HG03442 (cell line): ENCODE data around the gene IFFO2.

Source experiments
- ATAC-seq: cut with Tn5 transposase; IDR thresholded peaks from one replicate; pipeline ENCODE4 v1.9.1; 2021; ENCODE audit warnings: mild to moderate bottlenecking, moderate library complexity; ENCODE audit not compliant: unreplicated experiment

The IFFO2 gene

DNA sequence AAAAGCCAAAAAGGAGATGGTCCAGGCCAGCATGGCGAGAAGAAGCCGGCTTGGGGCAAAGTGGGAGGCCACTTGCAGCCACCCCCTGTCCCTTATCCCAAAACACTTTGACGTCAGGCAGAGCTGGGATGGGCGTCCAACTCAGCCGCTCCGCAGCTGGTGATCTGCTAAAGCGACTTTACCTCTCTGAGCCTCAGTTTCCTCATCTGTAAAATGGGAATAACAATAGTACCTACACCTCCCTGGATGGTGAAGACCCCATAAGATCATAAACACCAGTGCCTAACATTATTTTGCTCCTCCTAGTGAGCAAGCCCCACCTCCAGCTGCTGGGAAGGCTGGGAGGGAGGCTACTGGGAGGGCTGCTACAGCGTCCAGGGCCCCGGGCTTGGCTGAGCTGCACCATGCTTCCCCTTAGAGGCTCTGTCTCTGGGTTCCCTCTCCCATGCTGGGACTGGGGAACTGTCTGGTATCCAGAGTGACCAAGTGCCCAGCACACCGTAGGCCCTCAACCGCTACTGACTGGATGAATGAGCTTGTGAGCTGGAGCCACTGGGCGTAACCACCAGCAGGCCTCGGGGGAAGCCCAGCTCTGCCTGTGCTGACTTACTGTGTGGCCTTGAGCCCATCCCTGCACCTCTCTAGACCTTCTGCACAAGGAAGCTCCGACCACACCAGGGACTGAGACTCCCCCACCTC, 18.3 kb downstream of the IFFO2 start:
- no peak for ATAC-seq

DNA sequence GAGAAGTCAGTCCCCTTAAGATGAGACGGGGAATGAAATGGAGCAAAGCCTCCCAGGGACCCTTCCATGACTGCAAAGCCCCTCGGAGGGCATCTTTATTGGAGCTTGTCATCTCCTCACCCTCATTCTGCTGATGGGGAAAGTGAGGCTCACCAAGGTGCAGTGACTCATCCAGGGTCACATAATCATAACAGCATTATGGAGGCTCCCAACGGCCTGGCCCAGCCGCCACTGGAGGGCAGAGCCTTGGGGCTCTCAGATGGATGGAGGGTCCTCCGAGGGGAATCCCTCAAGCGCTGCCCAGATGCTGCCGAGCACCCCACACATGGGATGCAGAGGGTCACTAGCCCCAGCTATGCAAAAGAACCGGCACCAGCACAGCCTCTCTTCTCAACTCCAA, 18.9 kb downstream of the IFFO2 start:
- ATAC-seq = no peak

DNA sequence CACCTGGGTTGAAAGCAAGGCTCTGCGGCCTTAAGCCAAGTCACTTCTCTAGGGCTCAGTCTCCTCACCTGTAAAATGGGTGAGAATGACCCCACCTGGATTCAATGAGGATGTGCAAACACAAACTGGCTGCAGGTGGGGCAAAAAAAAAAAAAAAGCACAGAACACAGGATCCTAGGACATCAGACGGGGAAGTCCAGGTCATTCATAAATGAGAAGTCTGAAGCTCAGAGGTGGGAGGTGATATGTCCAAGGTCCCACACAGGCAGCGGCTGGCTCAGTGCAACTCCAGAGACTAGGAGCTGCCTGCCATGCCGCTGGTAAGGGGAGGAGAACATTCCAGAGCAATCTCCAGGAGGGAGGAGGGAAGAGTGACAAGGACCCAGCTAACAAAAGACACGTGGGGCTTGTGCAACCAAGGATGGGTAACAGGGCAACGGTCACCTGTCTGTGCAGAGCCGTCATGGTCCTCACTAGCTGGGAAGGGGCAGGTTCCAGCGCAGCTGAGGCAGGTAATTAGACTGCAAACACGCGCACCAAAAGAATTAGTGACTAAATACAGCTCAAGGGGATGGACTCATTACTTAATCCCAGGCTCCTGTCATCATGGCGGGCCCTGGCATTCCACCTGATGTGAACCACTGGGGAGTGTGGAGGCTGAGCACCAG, 19.5 kb downstream of the IFFO2 start:
- ATAC-seq = no peak

DNA sequence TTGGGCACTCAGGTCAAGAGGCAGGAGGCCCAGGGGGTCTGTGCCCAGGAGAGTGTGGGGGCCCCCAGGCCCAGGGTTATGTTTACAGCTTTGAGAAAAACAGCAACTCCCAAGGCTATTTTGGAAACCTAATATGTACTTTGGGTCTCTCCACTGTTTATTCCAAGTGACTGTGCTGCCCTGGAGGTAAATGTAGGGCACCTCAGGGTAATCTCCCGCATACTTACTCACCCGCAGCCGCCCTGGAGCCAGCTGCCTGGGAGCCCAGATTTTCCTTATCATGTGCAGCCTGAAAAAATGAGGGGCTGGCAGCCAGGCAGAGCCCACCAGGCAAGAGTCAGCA, 20.0 kb downstream of the IFFO2 start:
- ATAC-seq = no peak

DNA sequence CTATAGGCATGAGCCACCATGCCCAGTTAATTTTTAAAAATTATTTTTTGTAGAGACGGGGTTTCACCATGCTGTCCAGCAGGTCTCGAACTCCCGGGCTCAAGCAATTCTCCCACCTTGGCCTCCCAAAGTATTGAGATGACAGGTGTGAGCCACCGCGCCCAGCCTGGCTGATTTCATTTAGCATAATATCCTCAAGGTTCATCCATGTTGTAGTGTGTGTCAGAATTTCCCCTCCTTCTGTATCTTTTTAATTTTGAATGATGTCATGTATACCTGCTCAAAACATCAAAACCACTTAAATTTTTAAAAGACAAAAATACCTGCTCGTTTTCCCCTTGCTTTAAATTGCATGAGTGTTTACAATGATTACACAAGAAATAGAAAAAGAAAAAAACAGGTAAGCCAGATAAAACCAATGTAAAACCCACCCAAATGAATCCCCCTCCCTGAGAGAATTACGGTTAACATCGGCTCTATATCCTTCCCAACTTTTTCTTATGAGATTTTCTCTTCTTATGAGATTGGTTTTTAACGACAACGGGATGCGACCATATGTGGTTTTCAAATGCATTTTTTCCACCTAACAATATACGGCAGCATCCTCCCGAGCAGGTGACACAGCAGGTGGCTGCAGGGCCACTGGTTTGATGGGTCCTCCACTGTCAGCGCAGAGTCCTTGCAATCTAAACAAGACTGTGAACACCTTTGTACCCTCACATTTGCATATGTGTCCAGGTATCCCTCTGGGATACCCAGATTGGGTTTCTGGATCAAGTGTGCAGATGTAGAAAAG, 22.1 kb downstream of the IFFO2 start:
- no peak for ATAC-seq

DNA sequence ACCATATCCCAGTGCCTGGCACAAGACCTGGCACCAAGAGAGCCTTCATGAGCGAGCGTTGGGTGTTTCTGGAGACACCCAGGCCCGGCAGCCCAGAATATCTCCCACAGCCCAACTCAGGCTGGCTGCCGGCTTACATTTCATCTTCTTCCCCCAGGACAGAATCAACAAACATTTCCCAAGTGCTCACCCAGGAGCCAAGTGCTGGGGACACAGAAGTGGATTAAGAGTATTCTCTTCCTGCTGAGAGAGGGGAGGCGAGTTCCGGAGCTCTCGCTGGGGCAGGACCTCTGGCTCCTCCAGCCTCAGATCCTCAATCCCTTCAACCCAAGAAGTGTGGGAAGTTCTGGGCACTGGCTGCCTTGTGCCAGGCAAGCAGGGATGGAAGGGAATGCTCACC, 23.6 kb downstream of the IFFO2 start:
- ATAC-seq = no peak

DNA sequence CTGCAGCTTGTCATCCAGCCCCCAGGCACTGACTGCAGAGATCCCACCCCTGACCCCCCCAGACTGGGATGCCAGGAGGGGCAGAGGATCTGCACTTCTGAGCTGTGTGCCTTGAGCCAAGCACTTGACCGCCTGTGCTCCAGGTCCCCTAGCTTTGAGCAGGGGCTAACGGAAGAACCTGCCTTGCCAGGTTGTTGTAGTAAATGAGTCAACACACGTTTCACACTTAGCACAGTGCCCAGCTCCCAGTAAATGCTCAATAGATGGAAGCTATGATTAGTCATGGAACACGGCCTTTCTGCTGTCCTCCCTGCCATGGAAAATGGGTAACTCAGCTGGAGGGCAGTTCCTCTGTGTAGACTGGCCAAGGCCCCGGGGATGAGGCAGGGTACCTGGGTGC, 24.1 kb downstream of the IFFO2 start:
- ATAC-seq = no peak

DNA sequence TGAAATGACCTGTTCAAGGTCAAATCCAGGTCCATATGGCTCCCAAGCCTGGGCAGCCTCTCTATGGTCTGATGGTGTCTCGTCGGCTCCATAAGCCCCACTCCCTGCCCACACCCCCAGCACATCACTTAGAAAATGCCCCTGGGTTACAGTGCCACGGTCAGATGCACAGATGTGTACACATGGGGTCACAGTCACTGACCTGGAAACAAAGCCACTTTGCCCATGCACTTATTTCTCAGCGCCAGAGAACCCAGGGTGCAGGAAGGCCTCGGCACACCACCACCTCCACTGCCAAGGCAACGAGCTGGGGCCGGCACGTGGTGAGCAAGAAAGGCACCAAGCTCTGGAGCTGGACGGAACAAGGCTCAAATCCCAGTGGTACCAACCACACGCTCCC, 24.7 kb downstream of the IFFO2 start:
- ATAC-seq = no peak

DNA sequence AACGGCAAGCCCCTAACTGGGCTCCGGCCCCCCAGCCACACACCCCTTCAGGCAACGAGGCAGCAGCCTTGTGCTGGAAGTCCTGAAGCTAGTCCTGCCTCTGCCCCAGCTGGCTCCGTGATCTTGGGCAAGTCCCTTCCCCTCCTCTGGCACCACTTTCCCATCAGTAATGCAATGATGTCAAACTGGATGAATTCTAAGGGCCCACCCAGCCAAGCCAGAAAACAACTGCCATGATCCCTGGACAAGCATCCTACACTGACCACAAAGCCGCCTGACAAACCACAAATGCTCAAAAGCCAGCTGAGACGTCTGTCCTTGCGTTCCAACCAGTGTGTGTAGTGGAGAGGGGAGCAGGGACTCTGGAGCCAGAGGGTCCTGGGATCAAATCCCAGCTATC, 26.8 kb downstream of the IFFO2 start:
- no peak for ATAC-seq

DNA sequence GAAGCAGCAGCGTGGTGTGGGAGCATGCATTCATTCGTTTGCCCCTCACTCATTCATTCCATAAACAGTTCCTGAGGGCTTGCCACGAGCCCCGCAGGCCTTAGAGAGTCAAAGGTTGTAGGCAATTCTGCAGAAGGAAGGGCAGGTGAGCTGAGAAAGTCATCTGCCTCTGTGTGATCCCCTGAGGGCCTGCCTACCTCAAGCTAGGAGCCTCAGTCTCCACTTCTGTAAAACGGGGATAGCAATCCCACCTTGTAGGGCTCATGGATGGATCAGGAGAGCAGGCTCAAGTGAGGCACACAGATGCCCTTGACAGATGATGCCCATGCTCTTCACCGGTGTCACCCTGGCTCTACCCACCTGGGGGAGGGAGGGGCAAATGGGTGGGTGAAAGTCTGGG, 27.5 kb downstream of the IFFO2 start:
- no peak for ATAC-seq

DNA sequence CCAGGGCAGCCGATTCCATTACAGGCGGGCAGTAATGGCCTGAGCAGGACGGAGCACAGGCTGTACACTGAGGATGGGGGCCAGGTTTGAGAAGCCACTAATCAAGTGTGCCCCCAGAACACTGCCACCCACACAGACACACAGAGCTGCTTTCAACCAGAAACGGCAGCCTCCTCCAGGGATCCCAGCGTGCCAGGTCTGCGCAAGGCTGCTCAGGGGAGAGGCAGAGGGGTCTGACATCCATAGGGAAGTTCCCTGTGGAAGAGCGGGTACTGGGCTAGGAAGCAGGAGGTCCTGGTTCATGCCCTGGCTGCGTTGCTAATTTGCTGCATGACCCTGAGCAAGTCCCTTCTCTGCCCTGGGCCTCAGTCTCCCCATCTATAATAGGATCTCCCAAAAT, 28.1 kb downstream of the IFFO2 start:
- ATAC-seq = no peak

DNA sequence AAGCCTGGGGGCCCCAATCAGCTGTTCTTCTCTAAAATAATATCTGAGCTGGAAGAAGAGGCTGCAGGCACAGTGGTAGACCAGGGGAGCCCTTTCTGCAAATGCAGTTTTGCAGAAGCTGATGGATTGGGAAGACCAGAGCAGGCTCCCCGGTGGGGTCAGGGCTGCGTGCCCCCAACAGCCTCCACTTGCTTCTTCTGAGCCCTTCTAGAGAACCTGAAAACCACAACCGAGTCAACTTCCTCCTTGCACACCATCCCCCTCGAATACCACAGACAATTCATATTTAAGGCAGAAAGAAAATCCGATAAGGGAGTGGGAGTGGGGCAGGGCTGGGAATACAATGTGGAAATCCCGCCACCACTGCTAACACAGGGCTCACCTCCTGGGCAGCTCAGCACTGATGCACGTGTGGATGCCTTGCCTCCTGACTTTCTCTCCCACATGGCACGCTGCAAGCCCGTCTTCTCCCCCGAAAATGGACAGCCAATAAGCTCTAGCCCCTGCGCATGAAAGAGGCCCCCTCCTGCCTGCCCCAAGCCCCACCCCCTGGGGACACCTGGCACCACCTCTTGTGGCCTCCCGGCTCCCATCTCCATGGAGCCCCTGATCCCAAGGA, 28.7 kb downstream of the IFFO2 start:
- no peak for ATAC-seq

DNA sequence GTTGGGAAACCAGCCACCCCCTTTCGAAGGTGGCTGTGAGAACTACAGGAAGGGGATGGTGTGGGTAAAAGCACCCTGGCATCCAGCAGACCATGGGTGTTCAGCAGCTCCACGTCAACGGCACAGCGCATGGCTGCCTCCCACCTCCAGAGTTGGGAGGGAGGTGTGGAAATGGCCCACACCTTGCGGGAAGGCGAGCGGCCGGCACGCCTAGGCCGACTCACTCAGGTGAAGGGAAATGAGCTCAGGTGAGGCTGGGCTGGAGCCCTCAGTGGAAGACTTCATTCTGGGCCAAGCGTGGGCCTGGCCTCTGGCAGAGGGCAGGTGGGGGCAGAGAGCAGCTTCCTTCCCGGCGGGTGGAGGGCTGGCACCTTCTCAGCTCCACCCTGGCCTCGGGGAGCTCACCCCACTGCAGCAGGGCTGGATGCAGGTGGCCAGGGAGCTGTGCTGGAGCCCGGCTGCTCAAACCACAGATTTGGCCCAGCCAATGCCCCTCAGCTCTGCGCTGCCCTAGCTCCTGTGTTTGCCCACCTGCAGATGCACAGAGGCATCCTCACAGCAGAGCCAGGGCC, 29.3 kb downstream of the IFFO2 start:
- peak; percentile 4 for ATAC-seq

DNA sequence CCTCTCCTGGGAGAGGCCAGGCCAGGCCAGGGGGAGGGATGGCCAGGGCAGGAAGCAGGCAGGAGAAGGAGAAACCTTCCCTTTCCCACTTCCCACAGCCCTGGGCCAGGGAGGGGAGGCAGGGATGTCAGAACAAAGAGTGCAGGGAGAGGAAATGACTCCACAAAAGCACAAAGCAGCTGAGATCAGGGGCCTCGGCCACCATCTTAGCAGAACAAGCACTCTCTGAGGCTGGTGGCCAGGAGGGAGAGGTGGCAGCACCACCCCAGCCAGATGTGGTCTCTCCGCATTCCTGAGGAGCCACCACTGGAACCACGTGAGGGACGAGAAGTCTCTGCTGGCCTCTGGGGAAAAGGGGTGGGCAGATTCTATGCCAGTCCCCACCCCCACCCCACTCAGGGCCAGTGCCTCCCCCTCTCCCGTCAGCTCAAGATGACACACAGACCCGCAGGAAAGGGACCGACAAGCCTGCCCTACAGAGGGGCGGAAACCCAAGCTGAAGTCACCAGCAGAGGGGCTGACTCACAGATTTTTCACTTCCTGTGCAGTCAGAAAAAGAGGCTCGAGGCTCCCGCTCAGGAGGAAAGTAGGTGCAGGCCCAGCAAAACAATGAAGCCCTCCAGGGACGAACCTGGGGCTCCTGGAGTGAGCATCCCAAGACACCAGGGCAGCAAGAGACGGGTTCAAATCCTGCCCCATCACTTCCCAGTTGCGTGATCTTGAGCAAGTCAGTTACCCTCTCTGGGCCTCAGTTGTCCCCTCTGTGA, 30.0 kb downstream of the IFFO2 start:
- peak; percentile 56 for ATAC-seq

DNA sequence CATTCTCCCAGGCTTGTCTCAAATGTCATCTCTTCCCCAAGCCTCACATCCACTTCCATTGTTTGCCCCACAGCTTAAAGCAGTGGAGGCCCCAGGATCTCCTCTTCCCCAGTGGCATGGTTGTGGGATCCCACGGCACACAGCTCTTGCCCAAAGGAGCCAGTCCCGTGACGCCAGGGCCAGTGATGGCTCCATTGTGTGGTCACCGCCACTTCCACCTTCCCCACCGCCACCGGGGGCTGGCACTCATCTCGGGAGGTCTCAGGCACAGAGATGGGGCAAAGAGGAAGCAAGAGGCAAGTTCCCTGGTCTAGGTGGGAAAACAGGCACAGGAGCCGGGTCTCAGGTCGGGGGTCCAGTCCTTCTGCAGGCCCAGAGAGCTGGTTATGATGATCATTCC, 31.2 kb downstream of the IFFO2 start:
- ATAC-seq = no peak

DNA sequence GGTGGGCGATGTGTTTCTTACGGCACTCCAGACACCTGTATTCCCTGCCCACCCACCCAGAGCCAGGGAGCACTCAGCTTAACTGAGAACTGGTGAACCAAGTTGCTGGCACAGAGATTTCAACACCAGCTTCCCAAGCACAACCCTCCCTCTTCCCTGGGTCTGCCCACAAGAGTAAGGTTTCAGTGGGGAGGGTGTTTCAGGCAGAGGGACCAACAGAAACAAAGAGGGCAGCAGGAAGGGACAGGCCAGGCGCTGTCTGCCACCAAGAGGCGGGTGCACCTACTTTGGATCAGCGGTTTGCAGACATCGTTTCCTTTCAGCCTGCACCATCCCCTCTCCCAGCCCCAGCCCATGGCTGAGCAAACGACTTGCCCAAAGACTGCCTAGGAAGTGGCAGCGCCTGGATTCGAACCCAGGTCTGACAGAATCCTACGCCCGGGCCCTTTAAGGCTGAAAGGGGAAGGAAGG, 32.2 kb downstream of the IFFO2 start:
- no peak for ATAC-seq

DNA sequence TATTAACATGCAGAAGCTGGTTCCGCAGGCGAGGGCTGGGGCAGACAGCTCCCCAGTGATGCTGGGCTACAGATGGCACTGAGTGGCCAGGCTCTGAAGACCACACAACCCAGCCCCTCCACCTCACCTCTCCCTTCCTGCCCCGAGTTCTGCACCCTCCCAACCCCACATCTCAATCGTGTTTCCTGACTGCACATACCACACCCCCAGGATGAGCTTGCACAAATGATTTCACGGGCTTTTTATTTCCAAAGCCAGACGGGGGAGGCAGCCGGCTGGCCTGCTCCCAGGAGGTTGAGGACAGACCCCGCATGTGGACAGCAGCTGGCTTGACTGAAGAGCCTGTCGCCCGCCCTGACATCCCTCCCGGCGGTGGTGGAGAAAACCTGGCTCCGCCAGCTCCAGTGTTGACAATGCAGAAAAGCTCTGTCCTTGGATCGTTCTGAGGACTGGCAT, 32.7 kb downstream of the IFFO2 start:
- ATAC-seq = no peak

DNA sequence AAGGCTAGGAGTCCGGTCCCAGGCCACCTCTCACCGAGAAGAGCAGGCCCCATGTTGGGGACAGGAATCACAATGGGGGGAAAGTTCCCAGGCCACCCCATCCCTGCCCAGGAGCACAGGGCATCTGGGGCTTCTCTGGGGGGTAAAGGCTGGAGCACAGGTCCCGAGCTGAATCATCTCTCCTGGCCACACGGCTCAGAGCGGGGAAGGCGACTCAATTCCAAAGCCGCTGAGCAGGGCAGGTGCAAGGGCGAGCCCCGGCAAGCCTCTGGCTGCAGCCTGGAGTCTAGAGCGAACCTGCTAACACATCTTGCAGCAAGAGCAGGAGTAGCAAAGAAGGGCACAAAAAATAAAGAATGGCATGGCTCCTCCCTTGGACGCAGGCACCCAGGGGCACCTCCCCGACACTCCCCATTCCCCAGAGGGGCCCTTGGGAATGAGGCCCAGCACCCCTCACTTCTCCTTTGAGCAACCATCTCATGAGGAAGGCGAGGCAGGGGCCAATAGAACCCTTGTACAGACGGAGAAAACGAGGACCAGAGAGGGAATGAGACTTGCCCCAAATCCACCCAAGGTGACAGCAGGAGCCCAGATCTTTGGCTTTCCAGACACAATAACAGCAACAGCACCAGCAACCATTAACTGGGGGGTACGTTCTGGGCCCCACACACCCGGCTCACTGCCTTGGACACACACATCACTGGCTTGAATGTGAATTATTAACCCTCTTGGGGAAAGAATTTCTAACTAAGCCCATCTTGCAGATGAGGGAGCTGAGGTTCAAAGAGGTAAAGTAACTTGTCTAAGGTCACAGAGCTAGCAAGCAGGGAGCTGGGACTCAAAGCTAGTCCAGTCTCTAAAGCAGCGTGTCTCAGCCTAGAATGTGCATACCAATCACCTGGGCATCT, 33.4 kb downstream of the IFFO2 start:
- ATAC-seq = no peak

DNA sequence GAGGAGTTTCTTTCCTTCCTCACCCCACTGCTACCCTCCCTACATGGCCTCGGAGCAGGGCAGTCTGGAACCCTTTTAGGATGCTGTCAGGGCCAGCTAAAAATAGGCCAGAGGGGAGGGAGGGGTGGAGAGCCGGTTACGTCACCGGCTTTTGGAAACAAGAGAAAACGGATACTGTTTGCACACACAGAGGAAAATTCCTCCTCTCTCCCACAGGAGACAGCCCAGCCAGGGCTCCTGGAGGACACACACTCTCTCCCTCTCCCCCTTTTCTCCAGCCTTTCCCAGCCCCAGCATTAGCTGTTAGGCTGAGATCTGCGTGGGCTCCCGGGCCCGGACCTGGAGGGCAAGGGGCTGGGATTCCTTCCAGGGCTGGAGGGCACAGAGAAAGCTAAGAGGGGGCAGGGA, 34.2 kb downstream of the IFFO2 start:
- ATAC-seq = no peak
